HEK293T (cell line): Measurements from ENCODE around the gene COL11A1.

Experiments used
- BHLHE40 ChIP-seq: fragments of 450-650 bp; IDR thresholded peaks from 2 replicates; pipeline ENCODE4 v1.6.1; 2016; ENCODE audit warnings: mild to moderate bottlenecking, moderate library complexity, borderline replicate concordance
- CTBP1 ChIP-seq: fragments of 450-650 bp; IDR thresholded peaks from 2 replicates; pipeline ENCODE4 v1.6.1; 2016; ENCODE audit warnings: borderline replicate concordance
- ELF4 ChIP-seq: fragments of 450-650 bp; IDR thresholded peaks from 2 replicates; pipeline ENCODE4 v1.6.1; 2017; ENCODE audit warnings: antibody characterized with exemption
- FOXM1 ChIP-seq: fragments of 450-650 bp; IDR thresholded peaks from 2 replicates; pipeline ENCODE4 v1.6.1; 2017; ENCODE audit warnings: mild to moderate bottlenecking, borderline replicate concordance
- NFRKB ChIP-seq: fragments of 450-650 bp; IDR thresholded peaks from 2 replicates; pipeline ENCODE4 v1.6.1; 2016; ENCODE audit warnings: mild to moderate bottlenecking, moderate library complexity
- SP1 ChIP-seq: fragments of 450-650 bp; IDR thresholded peaks from 2 replicates; pipeline ENCODE4 v1.6.1; 2017
- SUZ12 ChIP-seq: fragments of 450-650 bp; IDR thresholded peaks from 2 replicates; pipeline ENCODE4 v1.6.1; 2016; ENCODE audit warnings: mild to moderate bottlenecking
- TARDBP ChIP-seq: fragments of 450-650 bp; IDR thresholded peaks from 2 replicates; pipeline ENCODE4 v1.6.1; 2016
- ZNF384 ChIP-seq: fragments of 450-650 bp; IDR thresholded peaks from 2 replicates; pipeline ENCODE4 v1.6.1; 2016

DNA sequence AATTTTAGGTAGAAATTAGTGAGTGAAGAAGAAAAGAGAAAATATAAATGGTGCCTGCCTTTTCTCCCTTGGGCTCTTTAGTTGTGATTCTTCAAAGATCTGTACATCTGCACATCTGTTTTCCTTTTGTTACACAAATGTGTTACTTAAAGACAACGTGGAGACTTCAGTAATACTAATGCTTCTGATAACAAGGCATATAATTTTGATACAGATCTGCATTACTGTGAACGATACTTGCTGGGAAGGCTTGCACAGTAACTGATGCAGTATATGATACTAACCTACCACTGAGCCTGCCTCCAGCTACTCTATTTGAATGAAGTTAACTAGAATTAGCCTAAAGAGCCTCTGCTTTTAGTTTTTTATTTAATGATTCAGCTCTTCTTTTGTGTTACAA is 244.6 kb downstream of the COL11A1 start:
- TF ChIP-seq BHLHE40 = no peak
- no peak for TF ChIP-seq SUZ12
- TF ChIP-seq SP1 = no peak
- no peak for TF ChIP-seq CTBP1
- no peak for TF ChIP-seq FOXM1
- no peak for TF ChIP-seq NFRKB
- no peak for TF ChIP-seq ZNF384
- TF ChIP-seq ELF4 = no peak
- TF ChIP-seq TARDBP = no peak
